Heart left ventricle (tissue), 13 donors: ENCODE results near the gene DLGAP1.

Experiments used
- POLR2A ChIP-seq, 2 donors: fragments of 450-650 bp; IDR thresholded peaks; one replicate each; pipeline ENCODE4 v1.6.1; 2017; ENCODE audit warnings: antibody characterized with exemption in 2 of 2, mild to moderate bottlenecking in 2 of 2, moderate library complexity in 2 of 2
- TF ChIP-seq, protein P1 (sequence below), 12 donors: fragments of 200-600 bp; sonication (generic) in 4 of 12; IDR thresholded peaks; one replicate each; pipeline versions ENCODE4 v1.5.0 to v1.8.0; 2018 to 2022; ENCODE audit warnings: antibody characterized with exemption in 12 of 12, mild to moderate bottlenecking in 5 of 12
- donor health status: ischemic (EF 13 %, LVEDD 7.1; RV severe dilation, severe dysfunction).
- donor health status: DM: no; HTN: yes; CAD: no.
- donor health status: DM: no; HTN: no; CAD: no.
- donor health status: ischemic (EF 25% LVEDD 6.9; RV normal size, moderate dysfunction).
- donor health status: ischemic (EF 25% LVEDD 5.7; RV mildly dilated, moderate dysfunction).
- donor health status: ischemic (EF 35%, LVEDD 5.7; RV mildly dilated, moderate dysfunction).
- donor health status: nonischemic (EF 11% LVEDD 7.7; RV severe dilation, severe dysfunction).
- donor health status: DM: yes; HTN: yes; CAD: no.
- donor health status: PGD.
- donor health status: ischemic (EF 29% LVEDD 5.4; RV normal size, mild dysfunction).
- donor health status: nonischemic (EF 23%, LVEDD 6.1; RV moderate dilation, normal function).

DNA sequence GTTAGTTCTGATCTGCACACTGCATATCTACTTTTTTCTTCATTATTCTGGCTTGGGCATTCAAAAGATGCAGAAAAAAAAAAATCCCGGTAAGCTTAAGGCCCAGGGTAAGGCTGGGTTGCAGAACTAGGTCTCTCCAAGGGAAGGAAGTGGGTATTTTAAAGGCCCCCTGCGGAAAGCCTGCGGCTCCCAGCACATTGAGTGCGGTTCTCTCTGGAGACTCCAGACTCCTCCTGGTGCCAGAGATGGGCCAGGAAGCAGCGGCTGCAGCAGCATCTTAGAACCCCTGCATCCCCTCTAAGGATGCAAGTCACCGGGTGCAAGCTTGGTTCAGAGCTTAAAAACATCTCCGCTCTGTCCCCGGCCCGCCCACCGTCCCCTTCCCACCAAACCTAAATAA, 955.6 kb downstream of the DLGAP1 start:
- TF ChIP-seq, protein P1, sequence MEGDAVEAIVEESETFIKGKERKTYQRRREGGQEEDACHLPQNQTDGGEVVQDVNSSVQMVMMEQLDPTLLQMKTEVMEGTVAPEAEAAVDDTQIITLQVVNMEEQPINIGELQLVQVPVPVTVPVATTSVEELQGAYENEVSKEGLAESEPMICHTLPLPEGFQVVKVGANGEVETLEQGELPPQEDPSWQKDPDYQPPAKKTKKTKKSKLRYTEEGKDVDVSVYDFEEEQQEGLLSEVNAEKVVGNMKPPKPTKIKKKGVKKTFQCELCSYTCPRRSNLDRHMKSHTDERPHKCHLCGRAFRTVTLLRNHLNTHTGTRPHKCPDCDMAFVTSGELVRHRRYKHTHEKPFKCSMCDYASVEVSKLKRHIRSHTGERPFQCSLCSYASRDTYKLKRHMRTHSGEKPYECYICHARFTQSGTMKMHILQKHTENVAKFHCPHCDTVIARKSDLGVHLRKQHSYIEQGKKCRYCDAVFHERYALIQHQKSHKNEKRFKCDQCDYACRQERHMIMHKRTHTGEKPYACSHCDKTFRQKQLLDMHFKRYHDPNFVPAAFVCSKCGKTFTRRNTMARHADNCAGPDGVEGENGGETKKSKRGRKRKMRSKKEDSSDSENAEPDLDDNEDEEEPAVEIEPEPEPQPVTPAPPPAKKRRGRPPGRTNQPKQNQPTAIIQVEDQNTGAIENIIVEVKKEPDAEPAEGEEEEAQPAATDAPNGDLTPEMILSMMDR (IDR thresholded peaks at IDR 0.05), result no peak
- TF ChIP-seq POLR2A (IDR thresholded peaks at IDR 0.05), result no peak
